ENCODE results near the gene SLC5A10. TPM values are rescaled to one million over a fixed set of nuclear protein-coding genes. Genes with fewer than 3 reads are reported as not detected.

Gene SLC5A10
- total and polyA plus RNA-seq, 4 donors = 0.05 to 0.23 (median 0.15) TPM

DNA sequence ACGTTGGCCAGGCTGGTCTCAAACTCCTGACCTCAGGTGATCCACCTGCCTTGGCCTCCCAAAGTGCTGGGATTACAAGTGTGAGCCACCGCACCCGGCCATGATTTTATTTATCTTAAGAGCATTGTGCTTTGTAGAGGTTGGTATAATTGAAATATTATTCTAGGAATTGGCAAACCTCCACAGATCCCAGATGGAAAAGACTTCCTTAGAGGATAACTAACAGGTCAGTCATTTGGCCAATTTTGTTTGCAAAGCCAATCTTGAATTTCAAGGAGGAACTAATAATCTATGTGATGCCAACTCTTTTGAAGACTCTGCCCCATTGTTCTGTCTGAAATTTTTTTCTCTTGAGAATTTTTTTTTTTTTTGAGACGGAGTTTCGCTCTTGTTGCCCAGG lies 46.7 kb upstream of the SLC5A10 start:
- WGBS = 93% methylated on average over 5 of the region's 5 CpGs
- no peak overlapping the region for H3K4me3 ChIP-seq (ENCODE audit: low read depth in 1 of 3, low read length in 3 of 3)
- peaks cover 6 to 27% (median 17%) of the 10 kb centered on the region in 4 donors for H3K36me3 ChIP-seq (ENCODE audit: control insufficient read depth in 4 of 4, insufficient read depth in 3 of 4, low read depth in 1 of 4, low read length in 3 of 4)
- no peaks in the 10 kb centered on the region for H3K9me3 ChIP-seq (ENCODE audit: control insufficient read depth in 4 of 4, low read length in 3 of 4)
- no peaks in the 10 kb centered on the region for H3K4me1 ChIP-seq (ENCODE audit: control insufficient read depth in 4 of 4, insufficient read depth in 4 of 4, low read length in 3 of 4)
- no peaks in the 10 kb centered on the region for H3K27me3 ChIP-seq (ENCODE audit: control insufficient read depth in 4 of 4, insufficient read depth in 4 of 4, low read length in 3 of 4)
- H3K9ac ChIP-seq (ENCODE audit: low read depth in 1 of 2, low read length in 2 of 2) = no peak overlapping the region
- DNase-seq (ENCODE audit: low spot score) = no peak
- TF ChIP-seq RAD21 (IDR thresholded peaks at IDR 0.05) (no peak), HNF4A (conservative IDR thresholded peaks at IDR 0.05) (no peak), TAF1 (conservative IDR thresholded peaks at IDR 0.05) (no peak), NR2F2 (IDR thresholded peaks at IDR 0.05) (no peak), EGR1 (IDR thresholded peaks at IDR 0.05; ENCODE audit: low read depth in 2 of 2) (no peak)
- TF ChIP-seq, protein P1, sequence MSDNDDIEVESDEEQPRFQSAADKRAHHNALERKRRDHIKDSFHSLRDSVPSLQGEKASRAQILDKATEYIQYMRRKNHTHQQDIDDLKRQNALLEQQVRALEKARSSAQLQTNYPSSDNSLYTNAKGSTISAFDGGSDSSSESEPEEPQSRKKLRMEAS (IDR thresholded peaks at IDR 0.05) = no peak
- TF ChIP-seq, protein P2, sequence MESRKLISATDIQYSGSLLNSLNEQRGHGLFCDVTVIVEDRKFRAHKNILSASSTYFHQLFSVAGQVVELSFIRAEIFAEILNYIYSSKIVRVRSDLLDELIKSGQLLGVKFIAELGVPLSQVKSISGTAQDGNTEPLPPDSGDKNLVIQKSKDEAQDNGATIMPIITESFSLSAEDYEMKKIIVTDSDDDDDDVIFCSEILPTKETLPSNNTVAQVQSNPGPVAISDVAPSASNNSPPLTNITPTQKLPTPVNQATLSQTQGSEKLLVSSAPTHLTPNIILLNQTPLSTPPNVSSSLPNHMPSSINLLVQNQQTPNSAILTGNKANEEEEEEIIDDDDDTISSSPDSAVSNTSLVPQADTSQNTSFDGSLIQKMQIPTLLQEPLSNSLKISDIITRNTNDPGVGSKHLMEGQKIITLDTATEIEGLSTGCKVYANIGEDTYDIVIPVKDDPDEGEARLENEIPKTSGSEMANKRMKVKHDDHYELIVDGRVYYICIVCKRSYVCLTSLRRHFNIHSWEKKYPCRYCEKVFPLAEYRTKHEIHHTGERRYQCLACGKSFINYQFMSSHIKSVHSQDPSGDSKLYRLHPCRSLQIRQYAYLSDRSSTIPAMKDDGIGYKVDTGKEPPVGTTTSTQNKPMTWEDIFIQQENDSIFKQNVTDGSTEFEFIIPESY (IDR thresholded peaks at IDR 0.05) = no peak
- TF ChIP-seq, protein P3, sequence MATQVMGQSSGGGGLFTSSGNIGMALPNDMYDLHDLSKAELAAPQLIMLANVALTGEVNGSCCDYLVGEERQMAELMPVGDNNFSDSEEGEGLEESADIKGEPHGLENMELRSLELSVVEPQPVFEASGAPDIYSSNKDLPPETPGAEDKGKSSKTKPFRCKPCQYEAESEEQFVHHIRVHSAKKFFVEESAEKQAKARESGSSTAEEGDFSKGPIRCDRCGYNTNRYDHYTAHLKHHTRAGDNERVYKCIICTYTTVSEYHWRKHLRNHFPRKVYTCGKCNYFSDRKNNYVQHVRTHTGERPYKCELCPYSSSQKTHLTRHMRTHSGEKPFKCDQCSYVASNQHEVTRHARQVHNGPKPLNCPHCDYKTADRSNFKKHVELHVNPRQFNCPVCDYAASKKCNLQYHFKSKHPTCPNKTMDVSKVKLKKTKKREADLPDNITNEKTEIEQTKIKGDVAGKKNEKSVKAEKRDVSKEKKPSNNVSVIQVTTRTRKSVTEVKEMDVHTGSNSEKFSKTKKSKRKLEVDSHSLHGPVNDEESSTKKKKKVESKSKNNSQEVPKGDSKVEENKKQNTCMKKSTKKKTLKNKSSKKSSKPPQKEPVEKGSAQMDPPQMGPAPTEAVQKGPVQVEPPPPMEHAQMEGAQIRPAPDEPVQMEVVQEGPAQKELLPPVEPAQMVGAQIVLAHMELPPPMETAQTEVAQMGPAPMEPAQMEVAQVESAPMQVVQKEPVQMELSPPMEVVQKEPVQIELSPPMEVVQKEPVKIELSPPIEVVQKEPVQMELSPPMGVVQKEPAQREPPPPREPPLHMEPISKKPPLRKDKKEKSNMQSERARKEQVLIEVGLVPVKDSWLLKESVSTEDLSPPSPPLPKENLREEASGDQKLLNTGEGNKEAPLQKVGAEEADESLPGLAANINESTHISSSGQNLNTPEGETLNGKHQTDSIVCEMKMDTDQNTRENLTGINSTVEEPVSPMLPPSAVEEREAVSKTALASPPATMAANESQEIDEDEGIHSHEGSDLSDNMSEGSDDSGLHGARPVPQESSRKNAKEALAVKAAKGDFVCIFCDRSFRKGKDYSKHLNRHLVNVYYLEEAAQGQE (IDR thresholded peaks at IDR 0.05) = no peak
- H3K27ac ChIP-seq (ENCODE audit: low read depth in 1 of 2, low read length in 2 of 2) = no peak overlapping the region

DNA sequence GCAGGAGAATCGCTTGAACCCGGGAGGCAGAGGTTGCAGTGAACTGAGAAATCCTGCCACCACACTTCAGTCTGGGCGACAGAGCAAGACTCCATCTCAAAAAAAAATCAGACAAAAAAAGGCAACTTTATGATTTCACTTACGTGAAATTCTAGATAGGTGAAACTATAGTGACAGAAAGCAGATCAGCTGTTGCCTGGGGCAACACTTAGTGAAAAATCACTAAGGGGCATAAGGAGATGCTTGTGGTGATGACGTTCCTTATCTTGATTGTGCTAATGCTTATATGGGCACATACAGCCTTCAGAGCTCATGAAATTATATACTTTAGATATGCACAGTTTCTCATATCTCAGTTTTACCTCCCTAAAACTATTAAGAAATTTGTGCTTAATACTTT lies 41.6 kb upstream of the SLC5A10 start:
- Histone ChIP-seq H3K36me3 (ENCODE audit: control insufficient read depth in 4 of 4, insufficient read depth in 3 of 4, low read depth in 1 of 4, low read length in 3 of 4) (peaks cover 11 to 26% (median 25%) of the 10 kb centered on the region in 4 donors), H3K9ac (ENCODE audit: low read depth in 1 of 2, low read length in 2 of 2) (no peak overlapping the region)

More for the DNA sequence above, 41.6 kb upstream of the SLC5A10 start:
- DNase-seq (ENCODE audit: low spot score) = no peak
- WGBS = 97% methylated on average over 5 of the region's 5 CpGs
- no peak overlapping the region for H3K4me3 ChIP-seq (ENCODE audit: low read depth in 1 of 3, low read length in 3 of 3)
- H3K4me1 ChIP-seq (ENCODE audit: control insufficient read depth in 4 of 4, insufficient read depth in 4 of 4, low read length in 3 of 4) = no peaks in the 10 kb centered on the region
- H3K27me3 ChIP-seq (ENCODE audit: control insufficient read depth in 4 of 4, insufficient read depth in 4 of 4, low read length in 3 of 4) = no peaks in the 10 kb centered on the region
- TF ChIP-seq, protein P2 (IDR thresholded peaks at IDR 0.05) = no peak
- no peaks in the 10 kb centered on the region for H3K9me3 ChIP-seq (ENCODE audit: control insufficient read depth in 4 of 4, low read length in 3 of 4)
- no peak overlapping the region for H3K27ac ChIP-seq (ENCODE audit: low read depth in 1 of 2, low read length in 2 of 2)

Data from liver (tissue), 9 donors.